ENCODE results near the gene ARHGAP26. TPM values are rescaled to one million over a fixed set of nuclear protein-coding genes. Genes with fewer than 3 reads are reported as not detected.
A peak's percentile ranks its signal among the peaks of the same experiment; 100 is the strongest.

The ARHGAP26 gene
- total and polyA plus RNA-seq, 4 donors = 5.4 to 52.3 (median 30.4) TPM

GRCh38 chr5:143207058-143207457 is 436.9 kb downstream of the ARHGAP26 start:
- Histone ChIP-seq H3K9ac (ENCODE audit: insufficient read depth in 1 of 2, low read length in 2 of 2) (no peak overlapping the region), H3K4me1 (ENCODE audit: control insufficient read depth in 5 of 5, insufficient read depth in 5 of 5, low read length in 5 of 5) (peaks cover 0 to 19% (median 6%) of the 10 kb centered on the region in 5 donors), H3K27me3 (ENCODE audit: control insufficient read depth in 3 of 3, insufficient read depth in 3 of 3, low read length in 2 of 3) (no peaks in the 10 kb centered on the region), H3K9me3 (ENCODE audit: control insufficient read depth in 4 of 4, insufficient read depth in 3 of 4, low read length in 3 of 4) (no peaks in the 10 kb centered on the region), H3K4me3 (no peak overlapping the region), H3K27ac (ENCODE audit: low read depth in 1 of 2, low read length in 1 of 2) (no peak overlapping the region), H3K36me3 (ENCODE audit: control insufficient read depth in 4 of 4, insufficient read depth in 4 of 4, low read length in 4 of 4) (no peaks in the 10 kb centered on the region)
- DNase-seq (no peak), ATAC-seq (ENCODE audit: insufficient read depth, low FRiP score) (no peak)
- TF ChIP-seq CTCF (IDR thresholded peaks at IDR 0.05; ENCODE audit: control extremely low read depth, extremely low read depth) = no peak
- WGBS, 2 donors = 97% methylated on average over 13 of the region's 13 CpGs

GRCh38 chr5:143207563-143208364 is 437.6 kb downstream of the ARHGAP26 start:
- no peak overlapping the region for H3K27ac ChIP-seq (ENCODE audit: low read depth in 1 of 2, low read length in 1 of 2)
- 66 to 70% methylated on average over 13 of the region's 13 CpGs for WGBS, 2 donors
- ATAC-seq (ENCODE audit: insufficient read depth, low FRiP score) (no peak), DNase-seq (peak in 2 of 3 donors; percentile 50 to 72)
- H3K36me3 ChIP-seq (ENCODE audit: control insufficient read depth in 4 of 4, insufficient read depth in 4 of 4, low read length in 4 of 4) = no peaks in the 10 kb centered on the region
- peak overlapping the region in 1 of 2 donors; percentile 7 for H3K9ac ChIP-seq (ENCODE audit: insufficient read depth in 1 of 2, low read length in 2 of 2)
- H3K4me1 ChIP-seq (ENCODE audit: control insufficient read depth in 5 of 5, insufficient read depth in 5 of 5, low read length in 5 of 5) = peaks cover 0 to 22% (median 6%) of the 10 kb centered on the region in 5 donors
- H3K27me3 ChIP-seq (ENCODE audit: control insufficient read depth in 3 of 3, insufficient read depth in 3 of 3, low read length in 2 of 3) = no peaks in the 10 kb centered on the region
- no peak overlapping the region for H3K4me3 ChIP-seq
- no peak for TF ChIP-seq CTCF (IDR thresholded peaks at IDR 0.05; ENCODE audit: control extremely low read depth, extremely low read depth)
- H3K9me3 ChIP-seq (ENCODE audit: control insufficient read depth in 4 of 4, insufficient read depth in 3 of 4, low read length in 3 of 4) = no peaks in the 10 kb centered on the region

- no peak for ATAC-seq (ENCODE audit: insufficient read depth, low FRiP score)
- no peak for DNase-seq
- Histone ChIP-seq H3K4me1 (ENCODE audit: control insufficient read depth in 5 of 5, insufficient read depth in 5 of 5, low read length in 5 of 5) (peaks cover 0 to 25% (median 9%) of the 10 kb centered on the region in 5 donors), H3K36me3 (ENCODE audit: control insufficient read depth in 4 of 4, insufficient read depth in 4 of 4, low read length in 4 of 4) (no peaks in the 10 kb centered on the region), H3K27ac (ENCODE audit: low read depth in 1 of 2, low read length in 1 of 2) (no peak overlapping the region), H3K9ac (ENCODE audit: insufficient read depth in 1 of 2, low read length in 2 of 2) (no peak overlapping the region), H3K27me3 (ENCODE audit: control insufficient read depth in 3 of 3, insufficient read depth in 3 of 3, low read length in 2 of 3) (no peaks in the 10 kb centered on the region), H3K4me3 (no peak overlapping the region), H3K9me3 (ENCODE audit: control insufficient read depth in 4 of 4, insufficient read depth in 3 of 4, low read length in 3 of 4) (no peaks in the 10 kb centered on the region)
- no peak for TF ChIP-seq CTCF (IDR thresholded peaks at IDR 0.05; ENCODE audit: control extremely low read depth, extremely low read depth)
- WGBS, 2 donors = 63 to 88% methylated on average over 2 of the region's 2 CpGs
Measured at GRCh38 chr5:143208365-143208641, 438.1 kb downstream of the ARHGAP26 start.

All from lung (tissue), 12 donors.